ENCODE data around the gene TXNL4B.

TXNL4B gene

DNA sequence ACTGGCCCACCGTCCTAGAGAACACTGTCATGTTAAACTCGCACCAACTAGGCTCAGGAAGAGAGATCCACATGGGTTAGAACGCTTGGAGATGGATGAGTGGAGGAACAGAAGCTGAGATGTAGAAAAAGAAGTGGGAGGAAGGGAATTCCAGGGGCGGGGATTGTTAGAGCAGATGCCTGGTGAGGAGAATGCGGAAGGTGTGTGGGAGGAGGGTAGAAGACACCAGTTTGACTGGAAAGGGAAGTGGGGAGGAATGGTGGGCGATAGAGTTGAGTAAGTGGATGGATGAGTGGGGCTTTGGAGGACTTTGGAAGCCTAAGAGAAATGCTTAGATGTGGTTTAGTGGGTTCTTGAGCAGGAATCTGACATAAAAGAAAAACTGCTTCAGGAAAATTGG, 37.6 kb upstream of the TXNL4B start:
- no peak for TF ChIP-seq ZFX (IDR thresholded peaks at IDR 0.05)
- TF ChIP-seq, protein P1, sequence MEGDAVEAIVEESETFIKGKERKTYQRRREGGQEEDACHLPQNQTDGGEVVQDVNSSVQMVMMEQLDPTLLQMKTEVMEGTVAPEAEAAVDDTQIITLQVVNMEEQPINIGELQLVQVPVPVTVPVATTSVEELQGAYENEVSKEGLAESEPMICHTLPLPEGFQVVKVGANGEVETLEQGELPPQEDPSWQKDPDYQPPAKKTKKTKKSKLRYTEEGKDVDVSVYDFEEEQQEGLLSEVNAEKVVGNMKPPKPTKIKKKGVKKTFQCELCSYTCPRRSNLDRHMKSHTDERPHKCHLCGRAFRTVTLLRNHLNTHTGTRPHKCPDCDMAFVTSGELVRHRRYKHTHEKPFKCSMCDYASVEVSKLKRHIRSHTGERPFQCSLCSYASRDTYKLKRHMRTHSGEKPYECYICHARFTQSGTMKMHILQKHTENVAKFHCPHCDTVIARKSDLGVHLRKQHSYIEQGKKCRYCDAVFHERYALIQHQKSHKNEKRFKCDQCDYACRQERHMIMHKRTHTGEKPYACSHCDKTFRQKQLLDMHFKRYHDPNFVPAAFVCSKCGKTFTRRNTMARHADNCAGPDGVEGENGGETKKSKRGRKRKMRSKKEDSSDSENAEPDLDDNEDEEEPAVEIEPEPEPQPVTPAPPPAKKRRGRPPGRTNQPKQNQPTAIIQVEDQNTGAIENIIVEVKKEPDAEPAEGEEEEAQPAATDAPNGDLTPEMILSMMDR (conservative IDR thresholded peaks at IDR 0.05) = no peak
- no peak overlapping the region for H3K27ac ChIP-seq

DNA sequence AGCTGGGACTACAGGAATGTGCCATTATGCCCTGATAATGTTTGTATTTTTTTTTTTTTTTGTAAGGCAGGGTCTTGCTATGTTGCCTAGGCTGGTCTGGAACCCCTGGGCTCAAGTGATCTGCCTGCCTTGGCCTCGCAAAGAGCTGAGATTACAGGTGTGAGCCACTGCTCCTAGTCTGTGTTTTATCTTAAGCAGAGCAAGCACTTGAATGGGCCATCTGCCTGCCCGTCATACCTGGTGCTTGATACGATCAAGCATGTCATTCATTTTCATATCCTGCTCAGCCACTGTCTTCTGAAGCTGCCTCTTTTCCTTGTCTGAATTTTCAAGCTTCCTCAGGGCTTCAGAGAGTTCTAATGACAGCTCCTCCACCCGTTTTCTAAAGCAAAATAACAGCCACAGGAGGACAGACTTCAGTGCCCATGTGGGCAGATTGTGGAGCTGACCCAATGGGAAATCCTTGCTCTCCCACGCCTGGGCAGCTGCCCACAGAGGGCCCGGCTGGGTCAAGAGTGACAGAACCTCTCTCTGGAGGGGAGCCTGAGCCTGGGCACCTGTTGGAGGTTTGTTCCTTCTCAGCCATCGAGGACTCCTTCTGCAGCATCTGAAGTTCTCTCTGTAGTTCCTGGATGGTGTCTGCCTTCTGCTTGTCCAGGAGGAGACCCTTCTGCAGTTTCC, 36.7 kb upstream of the TXNL4B start:
- no peak for TF ChIP-seq ZFX (IDR thresholded peaks at IDR 0.05)
- TF ChIP-seq, protein P1 (conservative IDR thresholded peaks at IDR 0.05) = no peak
- H3K27ac ChIP-seq = no peak overlapping the region

DNA sequence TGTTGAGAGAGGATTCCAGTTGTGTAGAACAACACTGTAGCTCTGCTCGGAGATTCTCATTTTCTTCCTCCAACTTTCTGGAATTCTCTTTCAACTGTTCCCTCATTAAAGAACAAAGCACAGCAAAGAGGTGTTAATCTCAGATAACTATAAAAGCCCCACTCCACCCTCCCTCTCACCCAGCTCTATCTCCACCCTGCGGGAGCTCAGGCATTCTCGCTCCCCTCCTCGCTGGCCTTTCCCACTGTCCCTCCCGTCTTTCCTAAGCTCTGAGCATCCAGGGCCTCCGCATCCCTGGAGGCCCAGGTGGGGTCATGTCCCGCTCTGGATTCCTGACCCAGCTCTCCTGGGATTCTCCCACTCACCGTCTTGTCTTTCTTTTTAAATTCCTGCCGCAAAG, 35.3 kb upstream of the TXNL4B start:
- no peak overlapping the region for H3K27ac ChIP-seq
- TF ChIP-seq, protein P1 (conservative IDR thresholded peaks at IDR 0.05) = no peak
- TF ChIP-seq ZFX (IDR thresholded peaks at IDR 0.05) = no peak

DNA sequence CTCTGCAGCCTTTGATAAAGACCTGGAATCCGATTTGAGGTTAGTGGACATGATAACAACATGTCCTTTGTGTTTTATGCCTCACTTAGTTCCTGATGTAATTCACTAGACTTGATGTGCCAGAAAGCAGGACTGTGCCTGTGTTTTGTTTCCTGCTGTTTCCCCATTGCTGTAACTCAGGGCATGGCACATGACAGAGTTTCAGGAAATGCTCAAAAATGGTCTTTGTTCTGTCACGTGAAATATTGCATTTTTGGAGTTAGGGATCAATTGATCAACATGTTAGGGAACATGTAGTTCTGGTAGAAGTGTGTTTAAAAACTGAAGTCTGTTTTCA, 33.0 kb upstream of the TXNL4B start:
- TF ChIP-seq ZFX (IDR thresholded peaks at IDR 0.05) = no peak
- TF ChIP-seq, protein P1 (conservative IDR thresholded peaks at IDR 0.05) = no peak
- no peak overlapping the region for H3K27ac ChIP-seq

DNA sequence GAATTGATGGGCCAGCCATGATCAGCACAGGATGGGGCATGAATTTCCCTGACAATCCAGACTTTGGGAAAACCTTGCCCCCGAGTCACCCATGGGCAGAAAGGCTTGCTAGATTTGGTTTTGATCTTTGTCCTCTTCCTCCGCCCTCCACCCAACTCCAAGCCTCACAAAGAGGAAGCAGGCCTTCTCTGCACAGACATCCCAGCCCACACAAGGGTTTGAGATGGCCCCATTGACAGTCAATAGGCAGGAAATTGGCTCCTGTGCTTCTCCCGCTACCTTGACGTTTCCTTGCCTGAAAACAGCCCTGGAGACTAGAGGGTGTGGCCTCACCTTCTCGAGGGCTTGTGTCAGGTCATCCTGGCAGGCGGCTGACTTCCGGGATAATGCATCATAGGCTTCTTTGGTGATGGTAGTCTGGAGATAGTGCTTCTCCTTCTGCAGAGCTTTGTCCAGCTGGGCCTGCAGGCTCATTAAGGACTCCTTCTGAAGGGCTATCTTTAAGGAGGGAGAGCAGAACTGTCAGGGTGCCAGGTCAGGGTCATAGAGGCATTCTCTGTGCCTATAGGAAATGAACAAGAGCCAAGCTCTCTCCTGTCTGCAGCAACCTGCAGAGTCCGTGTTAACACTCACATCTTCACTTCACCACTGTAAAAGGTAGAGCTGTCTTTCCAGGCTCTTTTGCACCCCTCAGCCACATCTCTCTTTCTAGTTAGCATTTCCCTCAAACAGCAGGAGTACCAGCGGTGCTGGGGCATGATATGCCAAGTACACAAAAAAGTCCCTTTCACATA, 32.4 kb upstream of the TXNL4B start:
- no peak for TF ChIP-seq ZFX (IDR thresholded peaks at IDR 0.05)
- TF ChIP-seq, protein P1 (conservative IDR thresholded peaks at IDR 0.05) = no peak
- no peak overlapping the region for H3K27ac ChIP-seq

DNA sequence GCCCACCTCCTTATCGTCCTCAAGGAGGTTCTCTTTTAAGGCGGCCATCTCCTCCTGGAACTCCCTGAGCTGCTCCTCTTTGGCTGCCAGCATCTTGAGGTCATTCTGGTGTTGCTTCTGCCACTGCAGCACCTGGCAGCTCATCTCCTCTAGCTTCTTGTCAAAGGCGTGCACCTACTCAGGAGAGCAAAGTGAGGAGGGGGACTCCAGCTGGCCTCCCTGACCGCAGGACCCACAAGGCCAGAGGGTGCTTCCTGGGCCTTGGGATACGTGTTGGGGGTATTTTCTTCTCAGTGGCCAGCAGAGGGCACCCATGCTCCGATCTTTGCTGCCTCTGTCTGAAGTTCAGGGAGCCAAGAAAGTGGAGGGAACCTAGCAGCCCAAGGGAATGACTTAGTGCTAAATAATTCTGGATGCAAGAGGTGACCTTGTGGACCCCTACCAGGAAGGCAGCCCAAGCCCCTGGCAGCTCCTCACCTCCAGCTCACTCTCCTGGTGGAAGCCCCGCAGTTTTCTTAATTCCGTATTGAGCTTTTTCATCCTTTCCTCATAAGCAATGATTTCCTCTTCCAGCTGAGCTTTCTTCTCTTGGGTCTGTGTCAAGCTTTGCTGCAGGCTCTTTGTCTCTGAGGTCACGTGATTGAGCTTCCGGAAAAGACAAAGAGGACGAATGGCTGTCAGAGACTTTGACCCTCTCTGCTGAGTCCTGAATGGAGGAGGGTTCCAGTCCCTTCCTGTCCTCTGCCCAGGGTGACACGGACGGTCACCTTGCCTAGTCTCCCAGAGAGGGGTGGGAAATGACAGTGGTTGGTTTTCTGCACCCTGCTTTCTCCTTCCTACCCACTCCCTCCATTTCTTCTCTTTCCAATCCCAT, 31.6 kb upstream of the TXNL4B start:
- H3K27ac ChIP-seq = no peak overlapping the region
- no peak for TF ChIP-seq ZFX (IDR thresholded peaks at IDR 0.05)
- TF ChIP-seq, protein P1 (conservative IDR thresholded peaks at IDR 0.05) = peak; percentile 85

All from C4-2B (cell line).